GM20000 (cell line): ENCODE data around the gene LSS.

Experiments used
- DNase-seq: peaks from one replicate; pipeline ENCODE4 v3.0.0; 2012; ENCODE audit warnings: low spot score
- CTCF ChIP-seq: IDR thresholded peaks from 2 replicates; pipeline ENCODE4 v1.5.1; 2012; ENCODE audit warnings: mild to moderate bottlenecking, control low read depth; ENCODE audit errors: extremely low read depth, missing control alignments

Gene LSS

GRCh38 chr21:46264690-46265144 is 36.1 kb upstream of the LSS start:
- no peak for TF ChIP-seq CTCF
- no peak for DNase-seq

GRCh38 chr21:46264046-46264689 is 35.6 kb upstream of the LSS start:
- DNase-seq: no peak
- no peak for TF ChIP-seq CTCF

- TF ChIP-seq CTCF: no peak
- DNase-seq: no peak
These were observed 28.0 kb upstream of the LSS start for GRCh38 chr21:46256501-46256994.

- no peak for DNase-seq
- TF ChIP-seq CTCF: no peak
These were observed 27.3 kb upstream of the LSS start for GRCh38 chr21:46255758-46256337.

DNA sequence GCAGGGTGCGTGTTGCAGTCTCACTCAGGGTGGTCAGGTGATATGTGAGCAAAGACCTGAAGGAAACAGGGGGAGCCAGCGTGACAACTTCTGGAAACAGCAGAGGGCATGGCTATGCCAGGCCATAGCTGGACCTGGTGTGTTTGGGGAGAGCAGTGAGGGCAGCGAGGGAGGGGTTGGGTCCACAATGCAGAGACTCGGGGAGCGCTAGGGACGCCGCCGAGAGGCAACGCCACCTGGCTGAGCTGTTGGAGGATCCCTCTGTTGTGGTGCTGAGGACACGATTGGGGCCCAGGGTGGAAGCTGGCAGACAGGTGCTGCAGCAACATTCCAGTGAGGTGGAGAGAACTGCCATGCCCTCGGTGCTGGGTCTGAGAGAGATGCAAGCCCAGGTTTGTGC is 26.6 kb upstream of the LSS start:
- no peak for DNase-seq
- no peak for TF ChIP-seq CTCF

DNA sequence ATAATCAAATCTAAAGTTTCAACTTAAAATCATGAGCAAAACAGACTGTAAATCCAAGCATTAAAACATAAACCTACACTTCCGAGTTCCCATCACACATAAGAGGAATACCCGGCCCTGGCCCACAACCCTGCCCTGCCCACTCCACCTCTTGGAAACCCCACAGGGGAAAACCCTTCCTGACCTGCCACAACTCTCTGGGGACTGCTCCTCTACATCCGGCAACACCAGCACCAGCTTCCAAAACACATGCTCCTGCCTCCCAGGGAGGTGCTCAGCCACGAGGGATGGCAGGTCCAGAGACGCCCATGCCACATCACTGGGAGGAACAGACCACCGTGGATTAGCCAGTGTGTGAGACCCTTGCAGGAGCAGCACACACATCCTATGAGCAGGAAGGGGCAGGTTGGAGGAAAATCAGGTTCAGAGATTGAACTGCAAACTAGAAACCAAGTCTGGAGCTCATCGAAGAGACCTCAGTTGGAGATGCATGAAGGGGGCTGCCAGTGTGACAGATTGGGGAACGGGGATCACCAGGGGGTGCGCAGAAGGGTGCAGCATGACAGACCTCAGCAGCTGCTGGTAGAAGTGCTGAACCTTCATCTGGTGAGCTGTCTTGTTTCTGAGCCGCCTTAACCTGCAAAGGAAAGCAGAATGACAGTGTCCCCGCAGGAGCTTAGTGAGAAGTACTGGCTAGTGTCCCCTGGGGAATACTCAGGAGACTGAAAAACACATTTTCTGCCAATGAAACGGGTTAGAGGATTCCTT is 25.8 kb upstream of the LSS start:
- no peak for TF ChIP-seq CTCF
- DNase-seq: peak; percentile 78

DNA sequence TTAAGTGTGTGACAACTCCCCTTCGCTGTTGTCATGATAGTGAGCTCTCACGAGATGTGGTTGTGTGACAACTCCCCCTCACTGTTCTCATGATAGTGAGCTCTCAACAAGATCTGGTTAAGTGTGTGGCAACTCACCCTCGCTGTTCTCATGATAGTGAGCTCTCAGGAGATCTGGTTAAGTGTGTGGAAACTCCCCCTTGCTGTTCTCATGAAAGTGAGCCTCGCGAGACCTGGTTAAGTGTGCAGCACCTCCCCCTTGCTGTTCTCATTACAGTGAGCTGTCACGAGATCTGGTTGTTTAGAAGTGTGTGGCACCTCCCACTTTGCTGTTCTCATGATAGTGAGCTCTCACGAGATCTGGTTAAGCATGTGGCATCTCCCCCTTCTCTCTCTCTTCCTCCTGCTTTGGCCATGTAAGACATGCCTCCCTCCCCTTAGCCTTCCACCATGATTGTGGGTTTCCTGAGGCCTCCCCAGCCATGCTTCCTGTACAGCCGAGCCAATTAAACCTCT is 25.1 kb upstream of the LSS start:
- TF ChIP-seq CTCF: no peak
- DNase-seq: peak; percentile 65
